Left colon (tissue), 2 donors: Measurements from ENCODE around the gene UGT1A9. TPM values are rescaled to one million over a fixed set of nuclear protein-coding genes. Genes with fewer than 3 reads are reported as not detected.
"Not testable (repeated sequence)": the region's sequence is repeated elsewhere in the genome, so short reads cannot be mapped to it uniquely, and the experiment has no call there.

Experiments
- ATAC-seq: fragments of 200-7000 bp; cut with Tn5 transposase; one replicate; pipeline ENCODE4 v1.9.1; 2020; ENCODE audit warnings: mild to moderate bottlenecking, moderate library complexity
- DNase-seq, 2 donors: peaks; one replicate each; pipeline ENCODE4 v3.0.0-alpha.2; 2020
- intact Hi-C, 2 donors: fragments of 100-400 bp; cut with DNase I in 1 of 2; cut with micrococcal nuclease in 1 of 2; formaldehyde crosslinking; loops; one replicate each; pipeline versions ENCODE4 v1.11.2 to v1.14.0; 2022; cut with DNase I, micrococcal nuclease
- total RNA-seq, 2 donors: library from RNA; stranded (reverse); fragmentation: NEBNext Ultra II Directional; extraction: Animal tissue kit (Norgen Biotek cat#: 25700); gene quantifications; one replicate each; pipeline ENCODE4 v1.2.1, GENCODE V29; 2021
- donor health status: DM: no; HTN: no; CAD: no.
- donor health status: DM: yes; HTN: yes; CAD: no.

The UGT1A9 gene
- total RNA-seq, 2 donors from 2014 or later, result 4.1 to 5.2 TPM

GRCh38 chr2:233705911-233706506, 34.3 kb downstream of the UGT1A9 start:
- peak in 1 of 2 donors; percentile 30 for DNase-seq
- ATAC-seq, result peak; percentile 79
- intact Hi-C loops, result no loop called here

GRCh38 chr2:233706720-233707119, 35.0 kb downstream of the UGT1A9 start:
- DNase-seq (no peak), ATAC-seq (no peak)
- intact Hi-C loops, result no loop called here

- intact Hi-C loops, result no loop called here
- DNase-seq (no peak), ATAC-seq (no peak)
Measured at GRCh38 chr2:233707940-233708644, 36.4 kb downstream of the UGT1A9 start.

- ATAC-seq (no peak), DNase-seq (no peak)
- intact Hi-C loops, result no loop called here
Measured at GRCh38 chr2:233708942-233709341, 37.2 kb downstream of the UGT1A9 start.

GRCh38 chr2:233711312-233712008, 39.8 kb downstream of the UGT1A9 start:
- DNase-seq (peak; percentile 73 to 89), ATAC-seq (peak; percentile 97)
- intact Hi-C loops, result no loop called here

- DNase-seq (no peak), ATAC-seq (peak; percentile 27)
- intact Hi-C loops, result no loop called here
Measured at GRCh38 chr2:233712611-233713261, 41.0 kb downstream of the UGT1A9 start, which contains the start of gene UGT1A5. Gene UGT1A5 (plus strand): TSS chr2:233712907. CDS start chr2:233712992, 85 bp downstream.

- DNase-seq (no peak), ATAC-seq (no peak)
- intact Hi-C loops, result no loop called here
Measured at GRCh38 chr2:233713262-233713615, 41.5 kb downstream of the UGT1A9 start.

- ATAC-seq (no peak), DNase-seq (no peak)
- intact Hi-C loops, result no loop called here
Measured at GRCh38 chr2:233714121-233714520, 42.4 kb downstream of the UGT1A9 start.

GRCh38 chr2:233718552-233718951, 46.9 kb downstream of the UGT1A9 start, which contains the start of gene UGT1A4:
Gene UGT1A4 (plus strand): TSS chr2:233718736. CDS start chr2:233718821, 85 bp downstream.
- intact Hi-C loops, result no loop called here
- DNase-seq (no peak), ATAC-seq (no peak)

- DNase-seq (no peak), ATAC-seq (peak; percentile 38)
- intact Hi-C loops, result no loop called here
Measured at GRCh38 chr2:233728723-233729301, 57.1 kb downstream of the UGT1A9 start, which contains the start of gene UGT1A3. Gene UGT1A3 (plus strand): TSS chr2:233729042. CDS start chr2:233729127, 85 bp downstream.

GRCh38 chr2:233736868-233737653, 65.4 kb downstream of the UGT1A9 start:
- intact Hi-C loops, DNase-seq: not testable (repeated sequence)
- peak; percentile 56 for ATAC-seq

GRCh38 chr2:233740870-233741269, 69.2 kb downstream of the UGT1A9 start:
- intact Hi-C loops, result no loop called here
- DNase-seq (no peak), ATAC-seq (peak; percentile 58)

- DNase-seq (no peak), ATAC-seq (no peak)
- intact Hi-C loops, result no loop called here
Measured at GRCh38 chr2:233743464-233744259, 72.0 kb downstream of the UGT1A9 start.

GRCh38 chr2:233745073-233745755, 73.5 kb downstream of the UGT1A9 start:
- DNase-seq, result no peak
- ATAC-seq, result peak; percentile 50
- intact Hi-C loops, result no loop called here

- DNase-seq, ATAC-seq, intact Hi-C loops: not testable (repeated sequence)
Measured at GRCh38 chr2:233745838-233746237, 74.1 kb downstream of the UGT1A9 start.

- ATAC-seq, result no peak
- no peak for DNase-seq
Measured at GRCh38 chr2:233746475-233747282, 75.0 kb downstream of the UGT1A9 start.

More at GRCh38 chr2:233746475-233747282, 75.0 kb downstream of the UGT1A9 start:
- intact Hi-C loops, result no loop called here
